ENCODE results near the gene PEX11A. TPM values are rescaled to one million over a fixed set of nuclear protein-coding genes. Genes with fewer than 3 reads are reported as not detected.

PEX11A gene
- total and polyA plus RNA-seq, 3 experiments from 2014 or later = 2.8 to 3.5 (median 2.9) TPM

DNA sequence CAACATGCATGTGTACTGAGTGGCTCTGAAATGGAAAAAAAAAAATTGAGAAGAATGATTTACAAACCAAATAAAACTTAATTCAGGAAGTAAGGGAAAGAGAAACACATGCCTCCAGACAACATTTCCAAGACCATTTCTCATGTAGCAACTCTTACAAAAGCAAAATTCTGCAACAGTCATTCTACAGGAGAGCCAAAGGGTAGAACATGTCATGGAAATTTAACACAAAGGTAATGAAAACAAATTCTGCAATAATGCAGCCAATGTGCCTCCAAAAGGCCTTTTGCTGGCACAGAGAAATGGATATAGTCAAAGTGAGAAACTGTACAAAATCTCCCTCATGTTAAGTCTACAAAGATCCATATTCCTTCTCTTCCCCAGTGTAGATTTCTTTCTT, 4.0 kb downstream of the PEX11A start:
- H3K36me3 ChIP-seq (ENCODE audit: insufficient read depth, low read length) = no peaks in the 10 kb centered on the region
- ChIA-PET CTCF (no interaction called here), POLR2A (no interaction called here)
- no peak for DNase-seq
- peaks cover 12% of the 10 kb centered on the region for H3K4me1 ChIP-seq (ENCODE audit: insufficient read depth, low read length)
- Mint-ChIP-seq H3K9me3 (no peaks in the 10 kb centered on the region), H3K27ac (no peak overlapping the region), H3K4me1 (peaks cover 13 to 19% (median 15%) of the 10 kb centered on the region in 3 donors), H3K4me3 (no peak overlapping the region), H3K27me3 (no peaks in the 10 kb centered on the region), H3K36me3 (peaks cover 7 to 32% (median 24%) of the 10 kb centered on the region in 3 donors)
- H3K27ac ChIP-seq (ENCODE audit: low read depth, low read length) = no peak overlapping the region
- H3K4me3 ChIP-seq (ENCODE audit: low read length) = no peak overlapping the region
- no peaks in the 10 kb centered on the region for H3K27me3 ChIP-seq (ENCODE audit: insufficient read depth, low read length, poor library complexity, severe bottlenecking)
- no peaks in the 10 kb centered on the region for H3K9me3 ChIP-seq (ENCODE audit: low read length)

DNA sequence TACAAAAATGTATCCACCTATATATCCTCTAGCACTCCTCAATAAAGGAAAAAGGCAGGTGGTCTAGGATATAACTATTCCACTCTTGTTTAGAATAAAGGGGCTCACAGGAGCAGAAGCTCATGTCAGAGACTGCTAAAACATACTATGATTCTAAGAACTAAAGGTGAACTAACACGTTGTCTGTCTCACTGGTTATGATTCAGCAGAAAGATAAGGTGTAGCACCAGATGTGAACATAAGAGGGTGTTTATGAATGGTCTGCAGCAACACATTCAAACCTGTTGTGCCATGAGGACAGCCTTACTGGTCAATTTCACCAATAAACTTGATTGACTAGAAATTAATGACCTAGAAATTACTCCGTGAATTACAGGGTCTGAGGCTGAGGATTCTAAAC, 4.6 kb downstream of the PEX11A start:
- Histone ChIP-seq H3K4me3 (ENCODE audit: low read length) (no peak overlapping the region), H3K27ac (ENCODE audit: low read depth, low read length) (no peak overlapping the region), H3K27me3 (ENCODE audit: insufficient read depth, low read length, poor library complexity, severe bottlenecking) (no peaks in the 10 kb centered on the region), H3K4me1 (ENCODE audit: insufficient read depth, low read length) (peaks cover 10% of the 10 kb centered on the region), H3K9me3 (ENCODE audit: low read length) (no peaks in the 10 kb centered on the region), H3K36me3 (ENCODE audit: insufficient read depth, low read length) (no peaks in the 10 kb centered on the region)
- Mint-ChIP-seq H3K27ac (no peak overlapping the region), H3K27me3 (no peaks in the 10 kb centered on the region), H3K4me3 (no peak overlapping the region), H3K9me3 (no peaks in the 10 kb centered on the region), H3K4me1 (peaks cover 10 to 16% (median 13%) of the 10 kb centered on the region in 3 donors), H3K36me3 (peaks cover 8 to 32% (median 24%) of the 10 kb centered on the region in 3 donors)
- POLR2A ChIA-PET = no interaction called here
- no peak for DNase-seq
- CTCF ChIA-PET = no interaction called here

DNA sequence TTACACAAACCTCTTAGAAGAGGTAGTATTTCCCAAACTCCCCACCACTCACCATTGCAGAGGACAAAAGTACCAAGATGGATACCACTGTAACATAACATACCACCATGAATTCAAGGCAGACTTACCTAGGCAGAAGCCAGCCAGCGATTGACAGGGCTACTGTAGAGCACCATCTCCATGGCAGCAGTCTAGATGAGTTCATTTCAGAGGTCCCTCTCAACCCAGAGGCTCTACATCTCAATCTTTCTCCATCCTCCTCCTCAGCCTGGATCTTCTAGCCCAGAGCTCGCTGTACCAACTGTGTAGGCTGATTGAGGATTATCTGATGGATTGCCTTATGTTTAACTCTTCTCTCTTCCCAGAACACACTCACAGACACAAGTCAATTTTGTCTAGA, 9.4 kb downstream of the PEX11A start:
- Mint-ChIP-seq H3K27ac (no peak overlapping the region), H3K9me3 (no peaks in the 10 kb centered on the region), H3K4me1 (no peaks in the 10 kb centered on the region), H3K36me3 (peaks cover 9 to 24% (median 23%) of the 10 kb centered on the region in 3 donors), H3K4me3 (no peak overlapping the region), H3K27me3 (peaks cover 0 to 2% of the 10 kb centered on the region in 2 donors)
- H3K27ac ChIP-seq (ENCODE audit: low read depth, low read length) = no peak overlapping the region
- H3K4me1 ChIP-seq (ENCODE audit: insufficient read depth, low read length) = no peaks in the 10 kb centered on the region
- H3K4me3 ChIP-seq (ENCODE audit: low read length) = no peak overlapping the region
- no peaks in the 10 kb centered on the region for H3K27me3 ChIP-seq (ENCODE audit: insufficient read depth, low read length, poor library complexity, severe bottlenecking)
- no peak for DNase-seq
- H3K9me3 ChIP-seq (ENCODE audit: low read length) = no peaks in the 10 kb centered on the region
- CTCF ChIA-PET = no interaction called here
- POLR2A ChIA-PET = no interaction called here
- no peaks in the 10 kb centered on the region for H3K36me3 ChIP-seq (ENCODE audit: insufficient read depth, low read length)

- H3K36me3 ChIP-seq (ENCODE audit: insufficient read depth, low read length) = no peaks in the 10 kb centered on the region
- H3K36me3 Mint-ChIP-seq = peaks cover 7 to 21% (median 19%) of the 10 kb centered on the region in 3 donors
- H3K4me3 ChIP-seq (ENCODE audit: low read length) = no peak overlapping the region
- no peak overlapping the region for H3K27ac ChIP-seq (ENCODE audit: low read depth, low read length)
- CTCF ChIA-PET = no interaction called here
- H3K4me3 Mint-ChIP-seq = no peak overlapping the region
- H3K9me3 Mint-ChIP-seq = no peaks in the 10 kb centered on the region
- H3K27me3 ChIP-seq (ENCODE audit: insufficient read depth, low read length, poor library complexity, severe bottlenecking) = no peaks in the 10 kb centered on the region
- H3K9me3 ChIP-seq (ENCODE audit: low read length) = no peaks in the 10 kb centered on the region
- no peak for DNase-seq
- peaks cover 0 to 2% of the 10 kb centered on the region in 2 donors for H3K27me3 Mint-ChIP-seq
- POLR2A ChIA-PET = no interaction called here
- H3K4me1 Mint-ChIP-seq = no peaks in the 10 kb centered on the region
- H3K27ac Mint-ChIP-seq = no peak overlapping the region
- H3K4me1 ChIP-seq (ENCODE audit: insufficient read depth, low read length) = no peaks in the 10 kb centered on the region
Observed at GRCh38 chr15:89680282-89680873, 10.2 kb downstream of the PEX11A start.

DNA sequence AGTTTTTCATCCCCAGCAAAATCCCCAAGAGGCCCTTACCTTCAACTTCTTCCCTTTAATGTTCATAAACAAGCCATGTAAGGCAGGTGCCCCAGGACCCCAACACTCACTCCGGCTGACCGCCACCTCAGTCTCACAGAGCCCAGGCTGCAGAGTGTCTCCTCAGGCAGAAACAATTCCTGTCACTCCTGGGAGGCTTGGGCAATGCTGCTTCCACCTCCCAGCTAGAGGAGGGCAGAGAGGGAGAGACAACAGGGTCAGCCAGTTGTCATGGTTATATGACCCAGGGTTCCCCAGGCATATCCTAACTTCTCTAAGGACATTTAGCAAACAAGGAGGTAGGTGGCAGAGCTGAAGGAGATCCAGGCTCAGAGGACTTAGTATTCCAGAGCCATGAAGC, 11.3 kb downstream of the PEX11A start, which contains the start of gene PLIN1:
PLIN1 (minus strand) TSS at position 156 of the 400 bp plus-strand sequence. CDS start 1,878 bp downstream, outside the sequence.
- no peaks in the 10 kb centered on the region for H3K9me3 ChIP-seq (ENCODE audit: low read length)
- Mint-ChIP-seq H3K9me3 (no peaks in the 10 kb centered on the region), H3K36me3 (peaks cover 6 to 19% (median 14%) of the 10 kb centered on the region in 3 donors), H3K27me3 (peaks cover 0 to 2% of the 10 kb centered on the region in 2 donors), H3K4me3 (no peak within 1 kb of the TSS), H3K4me1 (no peaks in the 10 kb centered on the region), H3K27ac (peak within 1 kb of the TSS in 1 of 8 donors; percentile 14)
- H3K36me3 ChIP-seq (ENCODE audit: insufficient read depth, low read length) = no peaks in the 10 kb centered on the region
- POLR2A ChIA-PET = no interaction called here
- no peak within 1 kb of the TSS for H3K4me3 ChIP-seq (ENCODE audit: low read length)
- H3K27ac ChIP-seq (ENCODE audit: low read depth, low read length) = no peak within 1 kb of the TSS
- no peak for DNase-seq
- CTCF ChIA-PET = no interaction called here
- no peaks in the 10 kb centered on the region for H3K27me3 ChIP-seq (ENCODE audit: insufficient read depth, low read length, poor library complexity, severe bottlenecking)
- no peaks in the 10 kb centered on the region for H3K4me1 ChIP-seq (ENCODE audit: insufficient read depth, low read length)

- ChIA-PET CTCF (no interaction called here), POLR2A (no interaction called here)
- no peaks in the 10 kb centered on the region for H3K27me3 ChIP-seq (ENCODE audit: insufficient read depth, low read length, poor library complexity, severe bottlenecking)
- no peaks in the 10 kb centered on the region for H3K4me1 ChIP-seq (ENCODE audit: insufficient read depth, low read length)
- no peaks in the 10 kb centered on the region for H3K36me3 ChIP-seq (ENCODE audit: insufficient read depth, low read length)
- H3K27ac Mint-ChIP-seq = no peak overlapping the region
- H3K27me3 Mint-ChIP-seq = peaks cover 2 to 8% of the 10 kb centered on the region in 2 donors
- H3K4me3 ChIP-seq (ENCODE audit: low read length) = no peak overlapping the region
- DNase-seq = no peak
- H3K27ac ChIP-seq (ENCODE audit: low read depth, low read length) = no peak overlapping the region
- no peaks in the 10 kb centered on the region for H3K9me3 ChIP-seq (ENCODE audit: low read length)
- no peaks in the 10 kb centered on the region for H3K4me1 Mint-ChIP-seq
- H3K9me3 Mint-ChIP-seq = no peaks in the 10 kb centered on the region
- H3K36me3 Mint-ChIP-seq = peaks cover 0 to 9% (median 5%) of the 10 kb centered on the region in 3 donors
- no peak overlapping the region for H3K4me3 Mint-ChIP-seq
Observed at GRCh38 chr15:89677381-89677780, 13.2 kb downstream of the PEX11A start.

GRCh38 chr15:89675606-89676005, 14.9 kb downstream of the PEX11A start:
- H3K4me3 ChIP-seq (ENCODE audit: low read length) = no peak overlapping the region
- ChIA-PET POLR2A (no interaction called here), CTCF (no interaction called here)
- H3K27me3 Mint-ChIP-seq = peaks cover 2 to 8% of the 10 kb centered on the region in 2 donors
- H3K36me3 Mint-ChIP-seq = peaks cover 0 to 4% (median 0%) of the 10 kb centered on the region in 3 donors
- DNase-seq = no peak
- no peaks in the 10 kb centered on the region for H3K4me1 Mint-ChIP-seq
- no peaks in the 10 kb centered on the region for H3K36me3 ChIP-seq (ENCODE audit: insufficient read depth, low read length)
- H3K4me3 Mint-ChIP-seq = no peak overlapping the region
- H3K9me3 ChIP-seq (ENCODE audit: low read length) = no peaks in the 10 kb centered on the region
- no peaks in the 10 kb centered on the region for H3K4me1 ChIP-seq (ENCODE audit: insufficient read depth, low read length)
- H3K27ac Mint-ChIP-seq = peak overlapping the region in 1 of 8 donors; percentile 47
- no peak overlapping the region for H3K27ac ChIP-seq (ENCODE audit: low read depth, low read length)
- H3K27me3 ChIP-seq (ENCODE audit: insufficient read depth, low read length, poor library complexity, severe bottlenecking) = no peaks in the 10 kb centered on the region
- no peaks in the 10 kb centered on the region for H3K9me3 Mint-ChIP-seq

- H3K36me3 Mint-ChIP-seq = peaks cover 0 to 2% (median 0%) of the 10 kb centered on the region in 3 donors
- no peaks in the 10 kb centered on the region for H3K4me1 ChIP-seq (ENCODE audit: insufficient read depth, low read length)
- H3K4me1 Mint-ChIP-seq = no peaks in the 10 kb centered on the region
- DNase-seq = no peak
- no peak overlapping the region for H3K27ac Mint-ChIP-seq
- no peak overlapping the region for H3K27ac ChIP-seq (ENCODE audit: low read depth, low read length)
- H3K9me3 ChIP-seq (ENCODE audit: low read length) = no peaks in the 10 kb centered on the region
- POLR2A ChIA-PET = no interaction called here
- H3K36me3 ChIP-seq (ENCODE audit: insufficient read depth, low read length) = no peaks in the 10 kb centered on the region
- no peaks in the 10 kb centered on the region for H3K27me3 ChIP-seq (ENCODE audit: insufficient read depth, low read length, poor library complexity, severe bottlenecking)
- no peak overlapping the region for H3K4me3 ChIP-seq (ENCODE audit: low read length)
- no peak overlapping the region for H3K4me3 Mint-ChIP-seq
- CTCF ChIA-PET = no interaction called here
- no peaks in the 10 kb centered on the region for H3K9me3 Mint-ChIP-seq
- peaks cover 2 to 8% of the 10 kb centered on the region in 2 donors for H3K27me3 Mint-ChIP-seq
Observed at GRCh38 chr15:89674526-89674925, 16.0 kb downstream of the PEX11A start.
